Left lung (tissue), 10 donors: ENCODE results near the gene SLC12A7. TPM values are rescaled to one million over a fixed set of nuclear protein-coding genes. Genes with fewer than 3 reads are reported as not detected.

Experiments used
- ATAC-seq: fragments of 200-7000 bp; cut with Tn5 transposase; one replicate; pipeline ENCODE4 v1.9.1; 2020; ENCODE audit warnings: moderate library complexity
- DNase-seq, 4 donors: peaks; one replicate each; pipeline ENCODE4 v3.0.0-alpha.2; 2013 to 2020
- H3K27ac ChIP-seq, 2 donors: fragments of 200-600 bp; sonication (generic) in 1 of 2; one replicate each; pipeline versions ENCODE4 v1.5.0 to v1.8.0; 2020 to 2021
- H3K27me3 ChIP-seq, 2 donors: fragments of 200-600 bp; sonication (generic) in 1 of 2; one replicate each; pipeline versions ENCODE4 v1.5.0 to v1.8.0; 2020 to 2021
- H3K36me3 ChIP-seq, 2 donors: fragments of 200-600 bp; sonication (generic) in 1 of 2; one replicate each; pipeline versions ENCODE4 v1.5.0 to v1.8.0; 2020 to 2021
- H3K4me1 ChIP-seq, 2 donors: fragments of 200-600 bp; one replicate each; pipeline ENCODE4 v1.8.0; 2021
- H3K4me3 ChIP-seq, 2 donors: fragments of 200-600 bp; sonication (generic) in 1 of 2; one replicate each; pipeline versions ENCODE4 v1.5.0 to v1.8.0; 2020 to 2021; ENCODE audit warnings: mild to moderate bottlenecking in 1 of 2
- H3K9me3 ChIP-seq, 2 donors: fragments of 200-600 bp; sonication (generic) in 1 of 2; one replicate each; pipeline versions ENCODE4 v1.5.0 to v1.8.0; 2020 to 2021
- intact Hi-C, 2 donors: fragments of 100-400 bp; cut with DNase I; formaldehyde crosslinking; loops; one replicate each; pipeline versions ENCODE4 v1.11.2 to v1.14.2; 2022
- polyA plus RNA-seq, 6 donors: library from polyadenylated mRNA; unstranded; fragments of 120-200 nt; gene quantifications; one replicate each; pipeline ENCODE4 v1.2.1, GENCODE V29; 2013; ENCODE audit not compliant: insufficient read length in 6 of 6
- total RNA-seq, 2 donors: library from RNA; stranded (reverse); fragmentation: NEBNext Ultra II Directional; extraction: Animal tissue kit (Norgen Biotek cat#: 25700); gene quantifications; one replicate each; pipeline ENCODE4 v1.2.1, GENCODE V29; 2021
- TF ChIP-seq, protein P1 (sequence below), 2 donors: fragments of 200-600 bp; sonication (generic) in 1 of 2; IDR thresholded peaks; one replicate each; pipeline versions ENCODE4 v1.5.0 to v1.8.0; 2021; ENCODE audit warnings: antibody characterized with exemption in 2 of 2
- donor health status: DM: no; HTN: yes; CAD: no.
- donor health status: DM: no; HTN: no; CAD: no.

SLC12A7 gene
- total and polyA plus RNA-seq, 8 donors: 28.1 to 45.0 (median 32.3) TPM

DNA sequence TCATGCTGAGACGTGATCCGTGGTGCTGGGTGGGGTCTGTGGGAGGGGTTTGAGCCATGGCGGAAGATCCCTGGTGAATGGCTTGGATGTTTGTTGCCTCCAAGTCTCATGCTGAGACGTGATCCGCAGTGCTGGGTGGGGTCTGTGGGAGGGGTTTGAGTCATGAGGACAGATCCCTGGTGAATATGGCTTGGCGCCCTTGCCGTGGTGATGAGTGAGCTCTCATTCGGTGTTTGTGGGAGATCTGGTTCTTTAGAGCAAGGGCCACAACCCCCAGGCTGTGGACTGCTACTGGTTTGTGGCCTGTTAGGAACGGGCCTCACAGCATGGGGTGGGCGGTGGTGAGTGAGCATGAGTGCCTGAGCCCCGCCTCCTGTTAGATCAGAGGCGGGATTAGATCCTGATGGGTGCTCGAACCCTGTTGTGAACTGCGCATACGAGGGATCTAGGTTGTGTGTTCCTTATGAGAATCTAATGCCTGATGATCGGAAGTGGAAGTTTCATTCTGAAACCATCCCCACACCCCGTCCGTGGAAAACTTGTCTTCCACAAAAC, 72.1 kb downstream of the SLC12A7 start:
- intact Hi-C loops: no loop called here
- ATAC-seq (no peak), DNase-seq (peak in 1 of 4 donors; percentile 39)
- TF ChIP-seq, protein P1, sequence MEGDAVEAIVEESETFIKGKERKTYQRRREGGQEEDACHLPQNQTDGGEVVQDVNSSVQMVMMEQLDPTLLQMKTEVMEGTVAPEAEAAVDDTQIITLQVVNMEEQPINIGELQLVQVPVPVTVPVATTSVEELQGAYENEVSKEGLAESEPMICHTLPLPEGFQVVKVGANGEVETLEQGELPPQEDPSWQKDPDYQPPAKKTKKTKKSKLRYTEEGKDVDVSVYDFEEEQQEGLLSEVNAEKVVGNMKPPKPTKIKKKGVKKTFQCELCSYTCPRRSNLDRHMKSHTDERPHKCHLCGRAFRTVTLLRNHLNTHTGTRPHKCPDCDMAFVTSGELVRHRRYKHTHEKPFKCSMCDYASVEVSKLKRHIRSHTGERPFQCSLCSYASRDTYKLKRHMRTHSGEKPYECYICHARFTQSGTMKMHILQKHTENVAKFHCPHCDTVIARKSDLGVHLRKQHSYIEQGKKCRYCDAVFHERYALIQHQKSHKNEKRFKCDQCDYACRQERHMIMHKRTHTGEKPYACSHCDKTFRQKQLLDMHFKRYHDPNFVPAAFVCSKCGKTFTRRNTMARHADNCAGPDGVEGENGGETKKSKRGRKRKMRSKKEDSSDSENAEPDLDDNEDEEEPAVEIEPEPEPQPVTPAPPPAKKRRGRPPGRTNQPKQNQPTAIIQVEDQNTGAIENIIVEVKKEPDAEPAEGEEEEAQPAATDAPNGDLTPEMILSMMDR (IDR thresholded peaks at IDR 0.05): no peak
- Histone ChIP-seq H3K36me3 (no peaks in the 10 kb centered on the region), H3K9me3 (no peaks in the 10 kb centered on the region), H3K4me1 (no peaks in the 10 kb centered on the region), H3K4me3 (no peak overlapping the region), H3K27me3 (no peaks in the 10 kb centered on the region), H3K27ac (no peak overlapping the region)

DNA sequence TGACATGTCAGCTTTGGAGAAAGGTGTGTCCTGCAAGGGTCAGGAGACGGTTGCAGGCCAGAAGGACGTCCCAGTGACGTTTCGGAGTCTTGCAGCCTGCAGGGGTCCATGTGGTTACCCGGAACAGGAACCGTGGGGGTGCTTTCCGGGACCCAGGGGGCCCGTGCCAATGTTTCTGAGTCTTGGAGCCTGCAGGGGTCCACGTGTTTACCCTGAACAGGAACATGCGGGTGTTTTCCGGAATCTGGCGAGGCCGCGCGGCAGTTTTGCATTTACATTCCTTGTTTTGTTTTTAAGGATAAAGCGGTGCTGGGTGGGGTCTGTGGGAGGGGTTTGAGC, 72.7 kb downstream of the SLC12A7 start:
- H3K36me3 ChIP-seq: no peaks in the 10 kb centered on the region
- H3K4me3 ChIP-seq: no peak overlapping the region
- H3K27ac ChIP-seq: no peak overlapping the region
- TF ChIP-seq, protein P1 (IDR thresholded peaks at IDR 0.05): no peak
- no peaks in the 10 kb centered on the region for H3K4me1 ChIP-seq
- H3K27me3 ChIP-seq: no peaks in the 10 kb centered on the region
- intact Hi-C loops: no loop called here
- H3K9me3 ChIP-seq: no peaks in the 10 kb centered on the region
- no peak for ATAC-seq
- peak in 1 of 4 donors; percentile 20 for DNase-seq

DNA sequence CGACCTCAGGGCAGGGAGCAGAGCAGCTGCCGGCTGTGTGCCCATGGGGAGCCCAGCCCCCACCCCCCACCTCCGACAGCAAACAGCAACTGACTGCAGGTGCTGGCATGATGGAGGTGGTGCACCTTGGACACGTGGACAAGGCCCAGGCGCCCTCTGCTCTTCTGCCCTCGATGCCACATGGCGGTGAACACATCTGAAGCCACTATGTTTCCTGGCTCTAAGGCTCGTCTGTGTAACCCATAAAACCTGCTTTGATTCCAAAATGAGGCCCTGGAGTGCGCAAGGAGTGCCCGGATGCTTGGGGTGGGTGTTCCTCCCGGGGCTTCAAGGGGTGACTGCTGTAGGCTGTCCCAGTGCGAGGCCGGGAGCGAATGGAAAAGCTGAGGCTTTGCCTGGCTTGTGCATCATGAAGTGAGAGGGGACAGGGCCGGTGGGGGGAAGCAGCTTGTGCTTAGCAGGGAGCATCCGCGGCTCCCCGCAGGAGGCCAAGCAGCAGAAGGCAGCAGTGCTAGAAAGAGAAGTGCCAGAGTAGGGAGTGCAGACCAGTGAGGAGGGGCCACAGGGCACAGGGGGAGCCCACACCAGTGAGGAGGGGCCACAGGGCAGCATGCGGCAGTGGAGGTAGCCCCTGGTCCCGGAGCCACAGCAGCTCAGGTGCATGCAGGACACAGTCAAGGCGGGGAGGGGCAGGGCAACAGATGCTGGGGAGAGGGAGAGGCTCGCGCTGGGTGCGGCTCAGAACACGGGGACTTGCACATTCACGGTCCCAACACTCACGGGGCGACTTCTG, 73.2 kb downstream of the SLC12A7 start:
- ATAC-seq (no peak), DNase-seq (peak in 2 of 4 donors; percentile 22 to 72)
- intact Hi-C loops: no loop called here

DNA sequence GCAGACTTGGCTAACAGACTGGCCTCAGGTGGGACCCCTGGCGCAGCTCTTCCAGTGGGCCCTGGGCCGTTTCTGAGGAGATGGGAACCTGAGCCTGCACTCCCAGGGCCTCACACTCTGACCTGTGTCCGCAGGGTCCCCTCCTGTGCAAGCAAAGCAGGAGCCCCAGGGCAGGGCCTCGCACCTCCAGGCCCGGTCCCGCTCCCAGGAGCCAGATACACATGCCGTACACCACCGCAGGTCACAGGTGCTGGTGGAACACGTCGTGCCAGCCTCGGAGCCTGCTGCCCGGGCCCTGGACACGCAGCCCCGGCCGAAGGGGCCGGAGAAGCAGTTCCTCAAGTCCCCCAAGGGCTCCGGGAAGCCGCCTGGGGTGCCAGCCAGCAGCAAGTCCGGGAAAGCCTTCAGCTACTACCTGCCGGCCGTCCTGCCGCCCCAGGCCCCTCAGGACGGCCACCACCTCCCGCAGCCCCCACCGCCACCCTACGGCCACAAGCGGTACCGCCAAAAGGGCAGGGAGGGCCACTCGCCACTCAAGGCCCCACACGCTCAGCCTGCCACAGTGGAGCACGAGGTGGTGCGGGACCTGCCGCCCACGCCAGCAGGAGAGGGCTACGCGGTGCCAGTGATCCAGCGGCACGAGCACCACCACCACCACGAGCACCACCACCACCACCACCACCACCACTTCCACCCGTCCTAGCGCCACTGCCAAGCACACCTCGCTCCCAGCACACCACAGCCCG, 74.0 kb downstream of the SLC12A7 start:
- no peaks in the 10 kb centered on the region for H3K36me3 ChIP-seq
- no peaks in the 10 kb centered on the region for H3K27me3 ChIP-seq
- intact Hi-C loops: no loop called here
- no peak overlapping the region for H3K4me3 ChIP-seq
- no peak overlapping the region for H3K27ac ChIP-seq
- ATAC-seq (no peak), DNase-seq (peak in 1 of 4 donors; percentile 77)
- no peaks in the 10 kb centered on the region for H3K9me3 ChIP-seq
- TF ChIP-seq, protein P1 (IDR thresholded peaks at IDR 0.05): no peak
- H3K4me1 ChIP-seq: no peaks in the 10 kb centered on the region

More for the DNA sequence above, 73.2 kb downstream of the SLC12A7 start:
- no peaks in the 10 kb centered on the region for H3K27me3 ChIP-seq
- H3K4me3 ChIP-seq: no peak overlapping the region
- TF ChIP-seq, protein P1 (IDR thresholded peaks at IDR 0.05): no peak
- no peaks in the 10 kb centered on the region for H3K9me3 ChIP-seq
- no peaks in the 10 kb centered on the region for H3K36me3 ChIP-seq
- H3K27ac ChIP-seq: no peak overlapping the region
- H3K4me1 ChIP-seq: no peaks in the 10 kb centered on the region

DNA sequence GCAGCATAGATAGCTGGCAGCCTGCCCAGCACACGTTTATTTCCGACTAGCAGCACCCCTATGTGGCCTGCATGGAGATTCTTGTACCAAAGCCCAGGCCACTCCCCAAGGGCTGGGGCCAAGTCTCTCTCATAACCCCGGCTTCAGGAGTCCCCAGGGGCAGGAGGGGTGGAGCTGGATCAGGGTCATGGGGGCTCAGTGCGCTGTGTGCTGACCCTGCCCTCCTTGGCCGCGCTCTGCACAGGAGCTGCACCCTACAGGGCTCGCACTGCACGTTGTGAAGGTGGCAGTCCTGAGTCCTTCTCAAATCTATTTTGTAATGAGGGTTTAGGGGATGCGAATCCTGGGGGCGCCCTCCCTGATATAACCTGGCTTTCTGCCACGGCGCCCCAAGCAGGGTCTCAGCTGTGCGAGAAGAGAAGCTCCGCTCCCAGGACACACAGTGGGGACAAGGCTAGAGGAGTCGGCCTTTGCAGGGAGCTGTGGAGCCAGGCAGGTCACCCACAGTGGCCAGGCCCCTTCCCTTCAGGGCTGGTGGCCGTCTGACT, 74.7 kb downstream of the SLC12A7 start:
- ATAC-seq: no peak
- H3K36me3 ChIP-seq: no peaks in the 10 kb centered on the region
- TF ChIP-seq, protein P1 (IDR thresholded peaks at IDR 0.05): no peak
- H3K4me1 ChIP-seq: no peaks in the 10 kb centered on the region
- H3K27me3 ChIP-seq: no peaks in the 10 kb centered on the region
- no peak overlapping the region for H3K27ac ChIP-seq
- no peak overlapping the region for H3K4me3 ChIP-seq
- DNase-seq: no peak
- intact Hi-C loops: no loop called here
- H3K9me3 ChIP-seq: no peaks in the 10 kb centered on the region
